ENCODE data around the gene SPIRE2.

The SPIRE2 gene

GRCh38 chr16:89898201-89898967, 70.1 kb downstream of the SPIRE2 start:
- no peaks in the 10 kb centered on the region for H3K4me1 ChIP-seq (ENCODE audit: insufficient read depth, low read length)
- H3K4me3 ChIP-seq (ENCODE audit: low read depth in 1 of 2, low read length in 2 of 2) = no peak overlapping the region
- no peak overlapping the region for H3K9ac ChIP-seq (ENCODE audit: low read depth, low read length)
- TF ChIP-seq CTCF (IDR thresholded peaks at IDR 0.05; ENCODE audit: borderline replicate concordance, extremely low read depth, low read length, poor library complexity, severe bottlenecking) (no peak), EZH2 (IDR thresholded peaks at IDR 0.05; ENCODE audit: borderline replicate concordance, low read depth, low read length, severe bottlenecking) (no peak)
- no peak overlapping the region for H3K4me2 ChIP-seq (ENCODE audit: insufficient read depth, low read length)
- no peaks in the 10 kb centered on the region for H3K9me3 ChIP-seq (ENCODE audit: insufficient read depth, low read length, severe bottlenecking)
- H3K27me3 ChIP-seq (ENCODE audit: insufficient read depth, low read length, poor library complexity) = no peaks in the 10 kb centered on the region
- DNase-seq = no peak
- H3K36me3 ChIP-seq (ENCODE audit: insufficient read depth, low read length) = peaks cover 79% of the 10 kb centered on the region
- H3K79me2 ChIP-seq (ENCODE audit: insufficient read depth, low read length) = no peaks in the 10 kb centered on the region
- H4K20me1 ChIP-seq (ENCODE audit: insufficient read depth, low read length) = peaks cover 37% of the 10 kb centered on the region
- H2AFZ ChIP-seq (ENCODE audit: low read depth, low read length) = no peak overlapping the region
- no peak overlapping the region for H3K27ac ChIP-seq (ENCODE audit: low read length)
- peak; percentile 20; the same call in 1 of the 3 replicates for ATAC-seq (ENCODE audit: insufficient read depth, low read depth)

- ATAC-seq (ENCODE audit: insufficient read depth, low read depth) (no peak), DNase-seq (no peak)
- Histone ChIP-seq H3K9me3 (ENCODE audit: insufficient read depth, low read length, severe bottlenecking) (no peaks in the 10 kb centered on the region), H3K27me3 (ENCODE audit: insufficient read depth, low read length, poor library complexity) (no peaks in the 10 kb centered on the region), H3K9ac (ENCODE audit: low read depth, low read length) (no peak overlapping the region), H3K36me3 (ENCODE audit: insufficient read depth, low read length) (peaks cover 78% of the 10 kb centered on the region), H3K4me2 (ENCODE audit: insufficient read depth, low read length) (no peak overlapping the region), H3K4me3 (ENCODE audit: low read depth in 1 of 2, low read length in 2 of 2) (no peak overlapping the region), H3K4me1 (ENCODE audit: insufficient read depth, low read length) (no peaks in the 10 kb centered on the region), H3K27ac (ENCODE audit: low read length) (no peak overlapping the region), H4K20me1 (ENCODE audit: insufficient read depth, low read length) (peaks cover 30% of the 10 kb centered on the region), H2AFZ (ENCODE audit: low read depth, low read length) (no peak overlapping the region), H3K79me2 (ENCODE audit: insufficient read depth, low read length) (no peaks in the 10 kb centered on the region)
- TF ChIP-seq CTCF (IDR thresholded peaks at IDR 0.05; ENCODE audit: borderline replicate concordance, extremely low read depth, low read length, poor library complexity, severe bottlenecking) = no peak
- TF ChIP-seq EZH2 (IDR thresholded peaks at IDR 0.05; ENCODE audit: borderline replicate concordance, low read depth, low read length, severe bottlenecking) = no peak
Measured at GRCh38 chr16:89899879-89900481, 71.7 kb downstream of the SPIRE2 start.

DNA sequence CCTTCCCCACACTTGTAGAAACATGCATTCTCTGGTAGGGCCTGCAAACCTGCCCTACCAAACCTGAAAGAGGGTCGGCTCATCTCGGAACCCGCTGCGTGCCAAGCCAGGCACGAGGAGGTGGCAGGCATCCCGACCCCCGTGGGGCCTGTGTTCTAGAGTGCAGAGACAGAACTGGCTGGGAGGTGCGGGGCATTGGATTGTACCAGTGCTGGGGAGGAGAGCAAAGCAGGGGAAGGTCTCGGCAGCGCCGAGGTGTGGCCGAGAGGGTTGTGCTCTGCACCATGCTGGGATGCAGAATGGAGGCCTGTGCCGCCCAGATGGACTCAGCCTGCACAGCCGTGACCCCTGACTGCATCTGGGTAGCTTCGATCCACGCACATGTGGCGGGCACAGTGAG, 72.6 kb downstream of the SPIRE2 start:
- Histone ChIP-seq H2AFZ (ENCODE audit: low read depth, low read length) (no peak overlapping the region), H3K9ac (ENCODE audit: low read depth, low read length) (no peak overlapping the region), H3K27me3 (ENCODE audit: insufficient read depth, low read length, poor library complexity) (no peaks in the 10 kb centered on the region), H3K9me3 (ENCODE audit: insufficient read depth, low read length, severe bottlenecking) (no peaks in the 10 kb centered on the region), H3K4me1 (ENCODE audit: insufficient read depth, low read length) (no peaks in the 10 kb centered on the region), H4K20me1 (ENCODE audit: insufficient read depth, low read length) (peaks cover 25% of the 10 kb centered on the region), H3K27ac (ENCODE audit: low read length) (no peak overlapping the region), H3K79me2 (ENCODE audit: insufficient read depth, low read length) (no peaks in the 10 kb centered on the region), H3K4me3 (ENCODE audit: low read depth in 1 of 2, low read length in 2 of 2) (no peak overlapping the region), H3K4me2 (ENCODE audit: insufficient read depth, low read length) (no peak overlapping the region), H3K36me3 (ENCODE audit: insufficient read depth, low read length) (peaks cover 79% of the 10 kb centered on the region)
- TF ChIP-seq EZH2 (IDR thresholded peaks at IDR 0.05; ENCODE audit: borderline replicate concordance, low read depth, low read length, severe bottlenecking) (no peak), CTCF (IDR thresholded peaks at IDR 0.05; ENCODE audit: borderline replicate concordance, extremely low read depth, low read length, poor library complexity, severe bottlenecking) (no peak)
- DNase-seq (no peak), ATAC-seq (ENCODE audit: insufficient read depth, low read depth) (no peak)
